ENCODE data around the gene PBX1.

GRCh38 chr1:164587617-164588501, 28.9 kb downstream of the PBX1 start:
- TF ChIP-seq, protein P1, sequence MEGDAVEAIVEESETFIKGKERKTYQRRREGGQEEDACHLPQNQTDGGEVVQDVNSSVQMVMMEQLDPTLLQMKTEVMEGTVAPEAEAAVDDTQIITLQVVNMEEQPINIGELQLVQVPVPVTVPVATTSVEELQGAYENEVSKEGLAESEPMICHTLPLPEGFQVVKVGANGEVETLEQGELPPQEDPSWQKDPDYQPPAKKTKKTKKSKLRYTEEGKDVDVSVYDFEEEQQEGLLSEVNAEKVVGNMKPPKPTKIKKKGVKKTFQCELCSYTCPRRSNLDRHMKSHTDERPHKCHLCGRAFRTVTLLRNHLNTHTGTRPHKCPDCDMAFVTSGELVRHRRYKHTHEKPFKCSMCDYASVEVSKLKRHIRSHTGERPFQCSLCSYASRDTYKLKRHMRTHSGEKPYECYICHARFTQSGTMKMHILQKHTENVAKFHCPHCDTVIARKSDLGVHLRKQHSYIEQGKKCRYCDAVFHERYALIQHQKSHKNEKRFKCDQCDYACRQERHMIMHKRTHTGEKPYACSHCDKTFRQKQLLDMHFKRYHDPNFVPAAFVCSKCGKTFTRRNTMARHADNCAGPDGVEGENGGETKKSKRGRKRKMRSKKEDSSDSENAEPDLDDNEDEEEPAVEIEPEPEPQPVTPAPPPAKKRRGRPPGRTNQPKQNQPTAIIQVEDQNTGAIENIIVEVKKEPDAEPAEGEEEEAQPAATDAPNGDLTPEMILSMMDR (IDR thresholded peaks at IDR 0.05; ENCODE audit: low read depth, low read length, poor library complexity, severe bottlenecking), result no peak
- TF ChIP-seq EZH2phosphoT487 (IDR thresholded peaks at IDR 0.05; ENCODE audit: borderline replicate concordance, low read length), result no peak

Measured in DOHH2 (cell line).